ENCODE data around the gene RHAG. TPM values are rescaled to one million over a fixed set of nuclear protein-coding genes. Genes with fewer than 3 reads are reported as not detected.

Gene RHAG
- total RNA-seq, 1 experiment from 2014 or later, result not detected

- no peaks in the 10 kb centered on the region for H3K79me1 ChIP-seq (ENCODE audit: insufficient read depth, low read depth, low read length, poor library complexity, severe bottlenecking)
- no peak overlapping the region for H2AFZ ChIP-seq (ENCODE audit: low read length)
- H4K5ac ChIP-seq (ENCODE audit: insufficient read length, low read depth, low read length), result no peak overlapping the region
- no peak overlapping the region for H3T11ph ChIP-seq (ENCODE audit: low read length)
- H4K91ac ChIP-seq (ENCODE audit: insufficient read length, low read depth, low read length), result no peak overlapping the region
- H3K23me2 ChIP-seq (ENCODE audit: insufficient read length, low read depth, low read length, poor library complexity, severe bottlenecking), result no peaks in the 10 kb centered on the region
- no peak overlapping the region for H2BK20ac ChIP-seq (ENCODE audit: low read depth, low read length, poor library complexity, severe bottlenecking)
- no peak overlapping the region for H3K4me2 ChIP-seq (ENCODE audit: insufficient read depth, insufficient read length, low read length)
- H3K27me3 ChIP-seq (ENCODE audit: insufficient read depth, low read length), result no peaks in the 10 kb centered on the region
- H4K8ac ChIP-seq (replicated peaks; ENCODE audit: insufficient read length, low read depth, low read length), result no peak overlapping the region
- Mint-ChIP-seq H3K27me3 (ENCODE audit: low read depth) (no peaks in the 10 kb centered on the region; the same call in 1 of the 2 replicates), H3K36me3 (ENCODE audit: insufficient read depth in 1 of 3, low read depth in 3 of 3) (peaks cover 0 to 4% (median 1%) of the 10 kb centered on the region in 3 experiments; a peak in 2 of 7 replicates), H3K4me1 (peaks cover 3 to 11% of the 10 kb centered on the region in 2 experiments; a peak in 3 of 4 replicates), H3K4me3 (no peak overlapping the region; a peak in 1 of 5 replicates), H3K27ac (no peak overlapping the region), H3K9me3 (no peaks in the 10 kb centered on the region; a peak in 1 of 5 replicates)
- DNase-seq, result no peak
- no peak overlapping the region for H2BK120ac ChIP-seq (ENCODE audit: low read depth, low read length, poor library complexity, severe bottlenecking)
- no peak overlapping the region for H3K4ac ChIP-seq (ENCODE audit: low read depth, low read length)
- no peak overlapping the region for H3K9ac ChIP-seq (ENCODE audit: extremely low read depth, insufficient read length, low read length)
- TF ChIP-seq, protein P1, sequence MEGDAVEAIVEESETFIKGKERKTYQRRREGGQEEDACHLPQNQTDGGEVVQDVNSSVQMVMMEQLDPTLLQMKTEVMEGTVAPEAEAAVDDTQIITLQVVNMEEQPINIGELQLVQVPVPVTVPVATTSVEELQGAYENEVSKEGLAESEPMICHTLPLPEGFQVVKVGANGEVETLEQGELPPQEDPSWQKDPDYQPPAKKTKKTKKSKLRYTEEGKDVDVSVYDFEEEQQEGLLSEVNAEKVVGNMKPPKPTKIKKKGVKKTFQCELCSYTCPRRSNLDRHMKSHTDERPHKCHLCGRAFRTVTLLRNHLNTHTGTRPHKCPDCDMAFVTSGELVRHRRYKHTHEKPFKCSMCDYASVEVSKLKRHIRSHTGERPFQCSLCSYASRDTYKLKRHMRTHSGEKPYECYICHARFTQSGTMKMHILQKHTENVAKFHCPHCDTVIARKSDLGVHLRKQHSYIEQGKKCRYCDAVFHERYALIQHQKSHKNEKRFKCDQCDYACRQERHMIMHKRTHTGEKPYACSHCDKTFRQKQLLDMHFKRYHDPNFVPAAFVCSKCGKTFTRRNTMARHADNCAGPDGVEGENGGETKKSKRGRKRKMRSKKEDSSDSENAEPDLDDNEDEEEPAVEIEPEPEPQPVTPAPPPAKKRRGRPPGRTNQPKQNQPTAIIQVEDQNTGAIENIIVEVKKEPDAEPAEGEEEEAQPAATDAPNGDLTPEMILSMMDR (conservative IDR thresholded peaks at IDR 0.05), result no peak
- H2BK5ac ChIP-seq (ENCODE audit: insufficient read length, low read length), result no peak overlapping the region
- H3K9me3 ChIP-seq (ENCODE audit: control insufficient read depth, low read depth, low read length), result no peaks in the 10 kb centered on the region
- no peak overlapping the region for H2BK15ac ChIP-seq (ENCODE audit: low read depth, low read length)
- H4K20me1 ChIP-seq (ENCODE audit: control insufficient read depth, insufficient read depth, insufficient read length), result no peaks in the 10 kb centered on the region
- H2BK12ac ChIP-seq (ENCODE audit: insufficient read length, low read depth, low read length), result no peak overlapping the region
- no peak overlapping the region for H2AK5ac ChIP-seq (ENCODE audit: insufficient read length, low read length)
- no peak overlapping the region for H3K18ac ChIP-seq (ENCODE audit: insufficient read length, low read depth, low read length)
- H3K4me1 ChIP-seq (ENCODE audit: insufficient read depth, low read length), result no peaks in the 10 kb centered on the region
- H3K23ac ChIP-seq (ENCODE audit: insufficient read length, low read depth, low read length), result no peak overlapping the region
- WGBS (ENCODE audit: extremely low coverage, insufficient read length, low lambda C conversion rate), result no CpG with 5 or more reads among the region's 1 CpG
- H3K79me2 ChIP-seq (ENCODE audit: insufficient read depth, low read length), result no peaks in the 10 kb centered on the region
- H3K14ac ChIP-seq (ENCODE audit: insufficient read depth, low read length), result no peak overlapping the region
- no peak overlapping the region for H3K27ac ChIP-seq (ENCODE audit: insufficient read length, low read depth, low read length)
- H3K56ac ChIP-seq (ENCODE audit: insufficient read length, low read depth, low read length), result no peak overlapping the region
Observed at GRCh38 chr6:49582529-49582928, 54.1 kb downstream of the RHAG start.
